HG03442 (cell line): Measurements from ENCODE around the gene NFE2L2.
"Not testable (repeated sequence)": the region's sequence is repeated elsewhere in the genome, so short reads cannot be mapped to it uniquely, and the experiment has no call there.

Experiments used
- ATAC-seq: cut with Tn5 transposase; IDR thresholded peaks from one replicate; pipeline ENCODE4 v1.9.1; 2021; ENCODE audit warnings: mild to moderate bottlenecking, moderate library complexity; ENCODE audit not compliant: unreplicated experiment

NFE2L2 gene

DNA sequence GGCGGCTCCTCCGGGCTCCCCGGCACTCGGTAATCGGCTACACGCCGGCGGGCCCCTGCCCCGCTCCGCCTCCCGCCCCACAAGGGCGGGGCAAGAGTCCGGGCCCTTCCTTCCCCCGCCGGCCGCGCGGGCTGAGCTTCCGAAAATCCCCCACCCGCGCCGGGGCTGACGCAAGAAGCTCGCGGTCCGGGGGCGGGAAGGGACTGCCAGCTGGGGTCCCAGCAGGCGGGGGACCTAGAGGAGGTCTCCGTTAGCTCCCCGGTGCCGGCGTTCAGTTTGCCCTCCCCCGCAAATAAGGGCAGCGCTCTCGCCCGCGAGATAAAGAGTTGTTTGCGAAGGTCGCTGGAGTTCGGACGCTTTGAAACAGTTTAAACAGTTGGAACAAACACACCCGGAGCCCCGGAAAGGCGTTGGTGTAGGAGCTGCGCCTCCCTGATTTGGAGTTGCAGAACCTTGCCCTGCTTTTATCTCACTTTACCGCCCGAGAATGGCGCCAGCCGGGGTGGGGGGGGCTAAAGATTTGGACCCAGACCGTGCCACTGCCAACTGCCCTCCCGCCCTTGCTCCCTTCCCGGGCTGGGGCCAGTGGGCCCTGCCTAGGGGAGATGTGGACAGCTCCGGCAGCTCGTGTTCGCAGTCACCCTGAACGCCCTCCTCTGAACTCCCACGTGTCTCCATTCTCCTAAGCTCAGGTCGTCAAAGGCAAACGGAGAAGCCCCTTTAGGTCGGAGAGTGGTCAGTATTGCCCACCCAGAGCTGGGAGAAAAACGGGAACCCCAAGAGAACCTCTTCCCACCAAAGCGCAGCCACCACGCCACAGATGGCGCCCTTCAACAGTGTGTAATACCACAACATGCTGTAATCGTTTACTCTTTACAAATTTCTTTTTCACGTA lies at the start of gene NFE2L2:
Gene NFE2L2, minus strand, starts transcription at position 35 of the 895 bp plus-strand sequence. CDS start 151 bp downstream, outside the sequence.
- ATAC-seq: peak; percentile 59

DNA sequence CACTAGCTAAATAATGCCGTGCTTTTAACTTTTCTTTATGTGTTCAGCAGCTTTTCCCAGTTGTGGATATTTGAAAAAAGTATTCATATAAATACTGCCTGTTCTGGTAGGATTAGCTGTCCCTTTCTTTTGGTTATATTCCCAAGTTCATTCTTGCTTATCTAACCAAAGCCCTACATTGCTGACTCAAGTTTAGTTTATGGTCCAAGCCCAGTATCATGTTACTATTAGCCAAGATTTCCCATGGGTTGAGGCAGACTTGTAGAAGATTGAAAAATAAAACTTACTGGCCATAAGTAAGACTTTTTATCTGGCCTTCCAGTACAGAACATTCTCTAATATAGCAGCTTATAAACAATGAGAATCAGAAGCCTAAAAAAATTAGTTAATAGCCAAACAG lies 49.7 kb upstream of the NFE2L2 start:
- no peak for ATAC-seq

DNA sequence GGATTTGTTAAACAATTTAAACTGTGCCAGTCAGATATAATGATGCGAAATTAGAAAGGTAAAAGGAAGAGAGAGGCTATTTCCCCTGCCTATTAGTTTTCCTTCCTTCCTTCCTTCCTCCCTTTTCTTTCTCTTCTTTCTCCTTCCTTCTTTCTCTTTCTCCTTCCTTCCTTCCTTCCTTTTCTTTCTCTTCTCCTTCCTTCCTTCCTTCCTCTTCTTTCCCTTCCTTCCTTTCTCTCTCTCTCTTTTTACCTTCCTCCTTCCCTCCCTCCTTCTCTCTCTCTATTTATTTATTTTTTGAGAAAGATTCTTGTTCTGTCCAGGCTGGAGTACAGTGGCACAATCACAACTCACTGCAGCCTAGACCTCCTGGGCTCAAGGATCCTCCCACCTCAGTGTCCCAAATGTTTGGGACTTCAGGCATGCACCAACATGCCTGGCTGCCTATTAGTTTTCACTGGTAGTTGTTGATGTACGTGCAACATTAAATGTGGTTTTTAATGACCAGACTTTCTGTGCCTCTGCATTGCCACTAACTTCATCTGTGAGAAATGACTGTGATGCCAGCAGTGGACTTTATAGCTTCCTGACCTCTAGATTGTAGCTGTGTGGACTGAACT lies 48.7 kb upstream of the NFE2L2 start:
- peak; percentile 45 for ATAC-seq

DNA sequence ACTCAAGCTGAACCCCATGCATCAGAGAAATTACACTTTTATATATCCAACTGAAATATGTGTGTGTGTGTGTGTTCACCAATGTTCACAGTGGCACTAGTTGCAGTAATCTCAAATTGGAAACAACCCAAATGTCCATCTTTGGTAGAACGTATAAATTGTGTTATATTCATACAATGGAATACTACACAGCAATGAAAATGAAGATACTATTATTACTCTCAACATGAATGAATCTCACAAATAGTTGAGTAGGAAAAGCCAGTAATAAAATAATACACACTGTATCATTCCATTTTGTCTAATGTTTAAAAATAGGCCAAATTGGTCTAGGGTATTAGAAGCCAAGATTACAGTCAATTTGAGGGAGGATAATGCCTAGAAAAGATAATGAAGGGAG lies 48.0 kb upstream of the NFE2L2 start:
- no peak for ATAC-seq

DNA sequence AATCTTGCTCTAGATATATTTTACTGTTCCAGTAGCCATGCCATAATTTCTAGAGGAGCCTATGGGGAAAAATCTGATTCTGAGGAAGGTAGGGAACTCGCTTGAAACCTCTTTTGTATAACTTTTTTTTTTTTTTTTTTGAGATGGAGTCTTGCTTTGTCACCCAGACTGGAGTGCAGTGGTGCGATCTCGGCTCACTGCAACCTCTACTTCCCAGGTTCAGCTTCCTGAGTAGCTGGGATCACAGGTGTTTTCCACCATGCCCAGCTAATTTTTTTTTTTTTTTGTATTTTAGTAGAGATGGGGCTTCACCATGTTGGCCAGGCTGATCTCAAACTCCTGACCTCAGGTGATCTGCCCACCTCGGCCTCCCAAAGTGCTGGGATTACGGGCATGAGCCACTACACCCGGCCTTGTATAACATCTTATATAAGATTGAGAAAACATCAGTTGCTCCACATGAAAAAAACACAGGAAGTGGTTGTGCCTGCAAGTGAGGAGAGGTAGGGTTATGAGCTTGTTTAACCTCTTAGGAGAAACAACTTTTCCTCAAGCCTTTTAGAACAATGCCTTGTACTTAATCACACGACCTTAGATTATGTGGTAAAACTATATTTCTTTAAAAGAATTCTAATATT lies 45.3 kb upstream of the NFE2L2 start:
- ATAC-seq: not testable (repeated sequence)

DNA sequence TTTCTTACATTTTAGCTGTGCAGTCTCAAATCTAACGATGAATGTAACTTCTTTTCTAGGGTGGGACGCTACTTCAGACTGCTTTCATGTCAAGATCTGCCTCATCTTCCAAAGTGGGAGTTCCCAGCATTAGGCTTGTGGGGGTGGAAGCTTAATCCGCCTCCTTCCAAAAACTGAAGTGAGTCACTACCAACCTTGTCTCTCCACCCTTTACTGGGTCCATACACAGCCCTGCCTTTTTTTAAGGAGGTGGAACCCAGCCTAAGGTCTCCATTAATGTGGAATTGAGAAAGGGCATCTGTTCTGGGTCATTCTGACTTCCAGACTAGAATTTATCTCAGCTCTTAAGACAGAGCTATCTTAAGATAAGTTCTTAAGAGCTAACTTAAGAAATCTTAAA lies 42.0 kb upstream of the NFE2L2 start:
- no peak for ATAC-seq

DNA sequence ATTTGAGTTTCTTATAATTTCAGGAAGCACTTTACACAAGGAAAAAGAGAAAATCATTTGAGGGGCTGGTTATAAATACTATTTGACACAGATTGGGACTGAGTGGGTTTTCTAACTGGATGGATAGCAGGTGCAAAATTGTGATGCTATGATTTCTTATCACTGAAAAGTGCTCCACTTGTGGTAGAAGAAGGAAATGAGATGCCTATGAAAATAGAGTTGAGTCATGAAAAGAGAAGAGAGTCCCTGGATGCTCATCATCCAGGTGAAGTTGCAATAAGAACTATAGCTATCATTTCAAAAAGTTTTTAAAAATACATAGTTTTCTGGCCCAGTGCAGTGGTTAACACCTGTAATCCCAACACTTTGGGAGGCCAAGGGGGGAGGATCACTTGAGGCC lies 39.4 kb upstream of the NFE2L2 start:
- ATAC-seq: no peak

DNA sequence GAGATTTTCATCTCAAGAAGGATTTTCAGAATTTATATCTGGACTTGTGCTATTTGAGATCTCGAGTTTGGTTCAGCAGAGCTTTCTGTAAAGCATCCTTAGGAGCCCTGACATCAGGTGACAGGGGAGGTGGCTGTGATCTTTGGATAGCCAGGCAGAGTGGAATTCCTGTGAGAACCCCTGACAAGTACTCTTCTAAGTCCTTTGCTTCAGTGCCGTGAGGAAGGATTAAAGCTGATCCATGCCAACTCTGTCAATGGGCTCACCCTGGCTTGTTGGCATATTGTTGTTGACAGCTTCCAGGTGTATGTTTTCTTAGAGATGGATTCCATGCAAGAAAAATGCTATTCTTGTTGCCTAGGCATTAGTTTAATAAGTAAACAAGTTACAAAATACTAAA lies 38.0 kb upstream of the NFE2L2 start:
- ATAC-seq: no peak

DNA sequence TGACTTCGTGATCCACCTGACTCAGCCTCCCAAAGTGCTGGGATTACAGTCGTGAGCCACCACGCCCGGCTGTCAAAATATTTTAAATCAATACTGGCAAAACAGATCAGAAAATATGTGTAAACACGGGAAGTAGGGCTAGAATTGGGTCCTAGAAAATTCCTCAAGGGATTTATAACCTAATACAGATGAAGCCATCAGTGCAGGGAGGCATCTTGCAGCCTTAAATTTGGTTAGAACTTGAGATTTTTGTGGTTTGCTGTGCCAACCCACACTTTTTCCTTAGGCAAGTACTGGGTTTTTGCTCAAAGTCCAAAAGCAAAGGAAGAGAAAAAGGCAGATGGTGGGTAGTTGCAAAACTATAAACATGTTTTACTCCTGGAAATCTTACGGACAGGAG lies 33.7 kb upstream of the NFE2L2 start:
- no peak for ATAC-seq

DNA sequence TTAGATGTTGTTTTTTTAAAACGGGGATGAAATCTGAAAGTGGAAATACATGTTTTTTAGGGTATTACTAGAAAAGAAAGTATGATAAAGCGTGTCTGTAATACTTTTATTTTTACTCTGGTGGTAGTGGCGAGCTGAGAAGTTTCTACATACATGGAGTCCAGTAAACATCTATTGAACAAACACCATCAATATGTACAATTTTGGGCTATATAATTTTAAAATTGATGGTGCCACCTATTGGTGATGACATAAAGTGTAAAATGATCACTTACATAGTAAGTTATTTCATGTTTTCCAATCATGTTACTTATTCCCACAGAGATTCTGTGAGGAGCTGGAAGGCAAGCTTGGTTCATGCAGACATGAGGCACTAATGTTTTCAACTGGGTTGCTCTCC lies 31.5 kb upstream of the NFE2L2 start:
- ATAC-seq: peak; percentile 35

DNA sequence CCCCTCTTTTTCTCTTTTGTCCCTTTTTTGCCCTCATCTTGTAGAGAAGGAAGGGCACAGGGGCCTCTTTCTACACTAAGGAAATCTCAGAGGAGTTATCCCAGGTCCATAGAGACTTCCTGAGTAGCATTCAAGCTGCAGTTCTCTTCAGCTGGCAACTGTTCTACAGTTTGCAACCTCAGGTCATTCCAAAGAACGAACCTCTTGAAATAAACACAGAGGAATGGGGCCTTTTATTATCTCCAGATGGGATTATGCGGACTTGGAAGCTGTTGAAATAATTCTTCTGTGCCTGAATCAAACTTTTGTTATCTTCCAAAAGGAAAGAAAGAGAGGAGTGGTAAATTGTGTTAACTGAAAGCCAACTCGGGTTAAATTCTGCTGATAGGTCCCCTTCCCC lies 31.0 kb upstream of the NFE2L2 start:
- no peak for ATAC-seq

DNA sequence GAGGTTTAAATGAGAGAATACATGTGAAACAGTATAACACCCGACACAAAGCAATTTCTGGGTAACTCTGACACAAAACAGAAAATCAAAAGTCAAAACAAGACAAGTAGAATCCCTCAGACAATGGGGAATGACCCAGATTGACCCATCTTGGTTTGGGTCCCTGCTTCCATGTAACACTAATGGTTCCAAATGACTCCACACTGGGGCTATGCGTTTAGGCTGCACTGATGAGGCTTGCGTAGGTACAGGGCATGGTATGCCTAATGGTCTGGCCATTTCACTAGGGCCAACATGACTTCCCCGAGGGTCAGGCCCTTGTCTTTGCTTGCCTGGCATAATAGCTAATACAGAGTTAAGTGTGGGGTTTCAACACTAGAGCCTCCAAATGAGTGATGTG lies 27.2 kb upstream of the NFE2L2 start:
- no peak for ATAC-seq

DNA sequence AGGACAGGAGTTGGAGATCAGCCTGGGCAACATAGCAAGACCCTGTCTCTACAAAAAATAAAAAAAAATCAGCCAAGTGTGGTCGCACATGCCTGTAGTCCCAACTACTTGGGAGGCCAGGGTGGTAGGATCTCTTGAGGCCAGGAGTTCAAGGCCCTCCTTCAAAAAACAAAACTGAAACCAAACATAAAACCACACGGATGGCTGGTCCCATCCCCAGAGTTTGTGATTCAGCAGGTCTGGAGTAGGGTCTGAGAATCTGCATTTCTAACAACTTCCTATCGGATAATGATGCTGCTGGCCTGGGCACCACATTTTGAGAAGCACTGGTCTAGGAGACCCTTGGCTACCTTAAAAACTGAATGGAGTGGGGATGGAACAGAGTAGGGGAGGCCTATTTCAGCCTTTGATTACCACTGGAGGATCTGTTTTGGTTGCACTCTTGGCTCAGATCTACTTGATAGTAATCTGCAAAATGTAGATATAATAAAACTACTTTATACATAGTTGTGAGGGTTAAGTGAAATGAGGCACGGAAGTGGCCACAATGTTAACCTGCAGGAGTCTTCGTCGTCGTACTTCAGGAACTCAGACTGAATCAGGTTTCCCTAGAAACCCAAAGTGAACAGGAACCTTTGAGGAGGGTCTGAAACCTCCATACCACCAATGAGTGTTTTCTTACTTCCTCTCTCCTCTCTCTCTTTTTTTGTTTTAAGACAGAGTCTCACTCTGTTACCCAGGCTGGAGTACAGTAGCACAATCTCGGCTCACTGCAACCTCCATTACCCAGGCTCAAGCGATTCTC lies 25.5 kb upstream of the NFE2L2 start:
- ATAC-seq: peak; percentile 57

DNA sequence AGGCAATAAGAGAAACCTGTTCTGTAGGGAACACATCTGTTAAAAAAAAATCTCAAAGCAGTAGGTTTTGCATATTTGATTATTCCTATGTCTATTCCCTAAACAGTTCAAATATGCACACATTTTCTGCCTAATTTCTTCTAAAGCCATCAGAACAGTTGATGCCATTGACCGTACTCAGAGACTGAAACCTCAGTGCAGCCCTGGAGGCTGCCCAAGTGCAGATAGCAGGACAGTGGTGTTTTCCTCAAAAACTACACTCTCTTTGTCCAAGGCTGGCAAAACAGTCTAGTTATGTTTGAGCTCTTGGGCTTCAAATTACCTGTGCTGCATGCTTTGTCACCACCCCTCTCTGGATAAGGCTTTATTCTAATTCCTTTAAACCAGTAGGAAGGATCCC lies 23.3 kb upstream of the NFE2L2 start:
- no peak for ATAC-seq

DNA sequence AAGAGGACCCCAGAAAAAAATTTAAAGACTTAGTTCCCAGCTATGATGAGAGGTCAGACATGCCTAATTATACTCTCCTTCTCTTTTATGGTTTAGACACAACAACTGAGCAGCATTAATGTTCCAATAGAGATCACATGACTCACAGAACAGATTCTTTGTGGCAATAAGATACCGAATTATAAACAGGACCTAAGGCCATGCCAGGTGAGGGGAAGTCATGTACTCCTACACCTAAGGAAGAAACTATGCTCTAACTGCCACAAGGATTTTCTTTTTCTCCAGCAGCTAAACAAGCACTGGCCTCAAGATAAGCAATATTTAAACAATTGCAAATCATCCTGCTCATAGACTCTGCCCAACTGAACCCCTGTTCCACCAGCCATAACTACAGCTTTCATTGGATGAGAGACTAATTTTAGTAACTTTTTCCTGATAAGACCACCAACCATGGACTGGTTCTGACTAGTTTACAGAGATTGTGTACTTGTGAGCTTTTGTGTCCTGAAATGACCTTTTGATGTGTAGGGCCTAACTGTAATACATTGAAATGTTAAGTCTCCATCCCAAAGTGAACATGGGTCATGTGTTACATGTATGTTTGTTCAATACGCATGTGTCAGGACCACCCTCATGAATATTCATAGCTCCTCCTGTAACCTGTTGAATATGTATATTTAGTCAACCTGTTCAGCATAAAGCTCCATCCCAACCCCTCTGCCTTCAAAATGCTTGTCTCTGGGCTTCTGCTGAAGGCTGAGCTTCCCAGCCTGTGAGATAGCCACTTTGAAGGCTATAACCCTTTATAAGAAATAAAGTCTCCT lies 21.6 kb upstream of the NFE2L2 start:
- ATAC-seq: no peak

DNA sequence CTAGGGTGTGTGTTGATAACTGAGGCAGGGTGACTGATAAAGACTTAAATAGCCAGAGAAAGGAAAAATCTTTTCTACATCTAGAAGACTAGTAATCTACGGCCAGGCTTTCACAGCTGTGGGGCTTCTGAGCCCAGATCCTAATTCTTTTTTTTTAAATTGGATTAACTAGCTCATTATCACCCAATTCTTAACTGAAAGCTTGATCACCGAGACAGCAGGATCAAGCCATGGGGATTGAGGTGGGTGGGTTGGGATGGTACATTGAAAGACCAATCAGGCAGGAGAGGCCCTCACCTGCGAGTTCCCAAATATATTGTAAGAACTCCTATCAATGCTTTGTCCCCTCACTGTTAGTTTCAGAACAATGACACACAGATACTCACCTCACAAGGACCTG lies 20.0 kb upstream of the NFE2L2 start:
- no peak for ATAC-seq

DNA sequence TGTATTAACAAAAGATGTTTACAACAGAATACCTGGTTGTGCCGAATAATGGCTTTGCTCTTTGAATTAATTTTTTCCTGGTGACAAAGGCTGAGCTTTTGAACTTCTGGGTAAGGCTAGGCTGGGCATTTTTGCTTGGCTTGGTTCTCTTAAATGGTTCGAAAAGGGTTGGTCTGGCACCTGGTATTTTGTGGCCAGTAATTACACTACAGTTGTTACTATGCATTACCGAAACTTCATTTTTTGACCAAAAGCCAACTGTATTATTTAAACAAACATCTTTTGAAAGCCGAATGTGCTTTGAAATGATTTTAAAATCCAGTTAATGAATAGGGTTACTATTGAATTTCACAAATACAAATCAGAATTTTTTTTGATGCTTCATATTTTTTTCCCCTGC lies 19.4 kb upstream of the NFE2L2 start:
- no peak for ATAC-seq

DNA sequence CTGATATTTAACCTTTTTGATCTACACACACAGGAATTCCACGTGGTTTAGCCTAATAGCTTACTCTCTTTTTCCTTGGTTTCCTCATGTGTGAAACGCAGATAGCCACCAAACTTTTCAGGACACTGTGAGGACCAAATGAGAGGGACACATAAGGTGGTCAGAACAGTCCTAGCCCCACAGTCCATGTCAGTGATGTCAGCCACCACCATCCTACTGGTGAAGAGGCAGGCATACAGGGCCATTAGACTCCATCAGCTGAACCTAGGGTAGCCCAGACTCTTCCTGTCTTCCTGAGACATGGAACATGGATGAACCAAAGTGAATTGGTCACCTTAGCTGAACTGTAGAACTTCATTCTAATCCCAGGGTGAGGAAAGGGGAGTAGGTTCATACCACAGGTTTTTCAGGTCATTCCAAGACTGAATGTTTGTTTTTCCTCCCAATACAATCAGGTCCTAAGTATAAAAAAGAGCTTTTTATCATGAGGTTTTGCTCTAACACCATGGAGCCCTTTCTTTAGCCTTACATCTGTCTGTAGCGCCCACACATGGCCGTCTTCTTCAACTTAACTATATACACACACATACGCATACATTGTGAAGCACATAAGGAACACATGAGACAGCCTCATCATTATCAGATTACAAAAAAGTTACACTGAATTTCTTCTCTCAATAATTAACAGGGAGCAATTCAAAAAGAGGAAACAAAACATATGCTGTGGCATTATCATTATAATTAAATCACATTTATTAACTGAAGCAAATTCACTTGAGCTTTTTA lies 18.5 kb upstream of the NFE2L2 start:
- ATAC-seq: no peak

DNA sequence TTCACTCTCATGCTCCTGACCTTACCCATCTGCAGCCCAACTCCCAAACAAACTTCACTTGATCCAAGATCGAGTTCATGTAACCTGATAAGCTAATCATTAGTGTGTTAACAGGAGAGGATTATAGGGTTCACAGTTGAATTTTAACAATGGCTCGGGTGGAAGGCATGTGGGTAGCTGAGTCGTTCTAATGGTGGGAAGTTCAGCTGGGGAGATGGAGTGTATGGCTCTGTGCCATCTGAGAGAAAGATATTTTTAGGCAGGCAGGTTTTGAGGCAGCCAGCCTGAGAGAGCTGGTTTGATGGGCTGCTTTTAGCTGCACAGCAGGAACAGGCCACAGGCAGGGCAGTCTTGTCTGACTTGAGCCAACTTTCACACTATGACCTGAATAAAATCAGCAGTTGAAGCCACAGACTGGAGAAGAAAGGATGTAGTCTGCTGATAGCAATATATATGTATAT lies 17.7 kb upstream of the NFE2L2 start:
- ATAC-seq: no peak
